Measurements from ENCODE around the gene PEA15.

GRCh38 chr1:160186729-160187128, 18.5 kb upstream of the PEA15 start:
- TF ChIP-seq TSHZ1 (tag by site-specific recombination; IDR thresholded peaks at IDR 0.05; ENCODE audit: borderline replicate concordance) (no peak), CTCF (tag by site-specific recombination; IDR thresholded peaks at IDR 0.05) (no peak), ZNF777 (tag by site-specific recombination; IDR thresholded peaks at IDR 0.05; ENCODE audit: borderline replicate concordance) (no peak), ZNF670 (tag by site-specific recombination; IDR thresholded peaks at IDR 0.05; ENCODE audit: low read depth) (no peak), SCRT1 (tag by site-specific recombination; IDR thresholded peaks at IDR 0.05; ENCODE audit: borderline replicate concordance) (no peak), ZNF391 (tag by site-specific recombination; IDR thresholded peaks at IDR 0.05; ENCODE audit: borderline replicate concordance, low read depth) (no peak), REST (tag by site-specific recombination; IDR thresholded peaks at IDR 0.05) (no peak), ZNF404 (tag by site-specific recombination; IDR thresholded peaks at IDR 0.05) (no peak)
